GM18873 (cell line): ENCODE measurements around the gene CD300H.
A peak's percentile ranks its signal among the peaks of the same experiment; 100 is the strongest.
"Not testable (repeated sequence)": the region's sequence is repeated elsewhere in the genome, so short reads cannot be mapped to it uniquely, and the experiment has no call there.

Experiments used
- ATAC-seq: cut with Tn5 transposase; IDR thresholded peaks from one replicate; pipeline ENCODE4 v1.9.1; 2021; ENCODE audit warnings: mild to moderate bottlenecking, moderate library complexity, moderate number of reproducible peaks; ENCODE audit not compliant: unreplicated experiment, low FRiP score

Gene CD300H

DNA sequence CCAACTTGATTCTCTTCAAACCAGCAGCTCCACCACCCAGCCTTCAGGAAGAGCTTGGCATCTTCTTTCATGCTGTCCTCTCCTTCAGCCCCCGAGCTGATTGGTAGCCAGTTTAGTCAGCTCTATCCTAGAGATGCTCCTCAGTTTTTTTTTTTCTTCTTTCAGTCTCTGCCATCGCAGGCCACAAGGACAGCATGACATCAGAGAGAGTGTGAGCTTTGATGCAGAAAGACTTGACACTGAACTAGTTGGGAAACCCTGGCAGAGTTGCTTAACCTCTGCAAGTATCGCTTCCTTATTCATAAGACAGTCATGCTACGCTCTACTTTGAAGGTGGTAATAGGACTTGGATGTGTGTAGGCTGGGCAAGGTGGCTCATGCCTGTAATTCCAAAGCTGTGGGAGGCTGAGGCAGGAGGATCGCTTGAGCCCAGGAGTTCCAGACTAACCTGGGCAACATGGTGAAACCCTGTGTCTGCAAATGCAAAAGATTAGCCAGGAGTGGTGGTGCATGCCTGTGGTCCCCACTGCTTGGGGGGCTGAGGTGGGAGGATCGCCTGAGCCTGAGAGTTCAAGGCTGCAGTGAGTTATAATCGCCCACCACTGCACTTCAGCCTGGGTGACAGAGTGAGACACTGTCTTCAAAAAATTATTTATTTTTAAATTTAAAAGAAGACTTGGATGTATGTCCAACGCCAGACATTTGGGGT lies 38.7 kb downstream of the CD300H start:
- ATAC-seq = peak; percentile 68

DNA sequence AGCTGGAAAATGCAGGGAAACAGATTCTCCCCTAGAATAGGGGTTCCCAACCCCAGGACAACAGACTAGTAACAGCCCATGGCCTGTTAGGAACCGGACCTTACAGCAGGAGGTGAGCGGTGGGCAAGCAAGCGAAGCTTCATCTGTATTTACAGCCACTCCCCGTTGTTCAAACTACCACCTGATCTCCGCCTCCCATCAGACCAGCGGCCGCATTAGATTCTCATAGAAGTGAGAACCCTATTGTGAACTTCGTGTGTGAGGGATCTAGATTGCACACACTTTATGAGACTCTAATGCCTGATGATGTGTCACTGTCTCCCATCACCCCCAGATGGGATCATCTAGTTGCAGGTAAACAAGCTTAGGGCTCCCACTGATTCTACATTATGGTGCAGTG lies 39.6 kb downstream of the CD300H start:
- ATAC-seq = no peak

DNA sequence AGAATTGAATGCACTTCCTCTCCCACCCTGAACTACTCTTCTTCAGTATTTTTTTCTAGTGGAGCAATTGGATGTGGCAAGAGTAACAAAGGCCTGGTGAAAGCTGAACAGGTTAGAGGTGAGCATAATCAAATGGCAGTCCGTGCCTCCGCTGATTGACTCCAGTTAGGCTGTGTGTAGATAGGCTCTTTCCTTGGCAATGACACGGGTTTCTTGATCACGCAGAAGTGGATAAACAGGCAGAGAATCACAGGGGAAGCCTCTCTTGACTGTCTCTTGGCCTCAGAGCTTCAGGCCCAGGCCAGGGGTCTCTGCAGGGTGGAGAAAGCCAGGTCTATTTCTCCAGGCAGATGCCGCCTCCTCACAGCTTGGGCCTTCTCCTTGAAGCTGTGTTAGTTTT lies 40.2 kb downstream of the CD300H start:
- no peak for ATAC-seq

DNA sequence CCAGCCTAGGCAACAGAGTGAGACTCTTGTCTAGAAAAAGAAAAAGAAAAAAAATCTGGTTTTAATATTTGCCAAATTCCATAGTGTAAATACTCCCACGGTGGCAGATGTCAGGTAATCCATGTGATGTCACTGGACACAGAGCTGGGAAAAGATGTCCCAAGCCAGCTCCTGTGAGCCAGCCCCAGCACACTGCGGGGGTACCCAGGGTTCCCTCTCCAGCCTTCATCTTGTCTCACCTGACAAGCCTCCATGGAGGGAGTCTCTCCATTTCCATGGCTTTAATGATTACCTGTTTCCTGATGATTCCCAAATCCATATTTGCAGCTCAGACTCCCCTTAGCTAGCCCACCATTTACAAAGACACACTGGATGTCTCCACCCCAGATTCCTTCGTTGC lies 40.6 kb downstream of the CD300H start:
- no peak for ATAC-seq

DNA sequence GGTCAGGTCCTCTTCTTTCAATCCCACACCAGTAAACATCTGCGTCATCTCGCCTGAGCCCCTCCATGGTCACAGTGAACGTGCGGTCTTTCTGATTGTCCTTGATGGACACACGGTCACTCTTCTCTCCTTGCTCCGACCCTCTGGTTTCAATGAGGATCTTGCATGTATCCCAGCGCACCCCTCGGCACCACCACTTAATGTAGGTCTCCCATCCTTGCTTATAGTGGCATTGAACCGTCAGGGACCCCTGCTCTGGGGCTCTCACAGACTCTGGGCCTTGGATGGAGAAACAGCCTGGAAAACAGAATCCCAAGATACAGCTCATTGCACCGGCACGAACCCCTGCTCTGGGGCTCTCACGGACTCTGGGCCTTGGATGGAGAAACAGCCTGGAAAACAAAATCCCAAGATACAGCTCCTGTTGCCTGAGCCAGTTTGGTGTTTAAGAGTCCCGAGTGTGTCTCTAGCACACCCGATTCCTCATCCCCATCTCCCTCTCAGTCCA lies 41.5 kb downstream of the CD300H start:
- no peak for ATAC-seq

DNA sequence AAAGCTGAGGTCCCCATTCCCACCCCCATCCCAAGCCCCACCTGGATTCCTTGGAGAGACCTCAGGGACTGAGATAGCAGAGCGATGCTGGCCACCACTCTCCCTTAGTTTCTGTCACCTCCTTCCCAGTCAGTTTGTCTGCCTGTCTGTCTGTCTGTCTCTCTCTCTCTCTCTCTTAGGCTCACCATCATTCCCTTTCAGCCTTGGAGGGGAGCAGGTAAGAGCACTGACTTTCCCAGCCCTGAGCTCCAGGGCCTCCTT lies 41.9 kb downstream of the CD300H start:
- no peak for ATAC-seq

DNA sequence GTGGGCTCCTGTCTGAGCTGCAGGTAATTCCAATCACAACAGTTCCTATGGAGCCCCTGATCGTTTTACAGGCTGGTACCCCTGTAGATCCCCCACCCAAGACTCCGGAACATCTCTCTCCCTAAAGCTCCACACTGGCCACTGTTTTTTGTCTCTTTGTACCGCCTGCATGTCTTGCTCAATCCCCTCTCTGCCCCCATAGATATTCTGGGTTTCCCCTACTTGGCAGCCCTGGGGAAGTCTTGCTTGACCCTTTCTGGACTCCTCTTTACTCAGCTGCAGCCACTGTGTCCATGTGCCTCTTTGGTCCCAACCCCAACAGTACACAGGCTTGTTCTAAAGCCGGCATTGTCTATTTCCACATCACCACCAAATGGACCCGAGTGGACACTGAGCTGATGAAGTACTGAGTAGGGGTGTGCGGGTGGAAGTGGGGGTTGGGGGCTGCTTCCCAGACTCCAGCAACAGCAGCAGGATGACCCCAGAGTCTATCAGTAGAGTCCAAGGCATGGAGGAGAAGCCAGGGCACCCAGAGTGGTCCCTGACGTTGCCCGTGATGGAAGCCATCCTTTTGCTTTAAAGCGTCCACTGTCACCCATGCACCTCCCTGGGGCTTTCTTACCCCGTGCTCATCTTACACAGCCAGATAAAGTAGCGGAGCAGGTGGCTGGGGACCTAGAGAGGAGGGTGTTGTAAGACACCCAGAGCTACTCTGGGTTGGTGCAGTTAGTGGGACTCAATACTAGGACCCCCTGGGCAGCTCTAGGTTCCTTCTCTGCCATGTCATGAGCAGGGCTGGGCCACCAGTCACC lies 42.5 kb downstream of the CD300H start:
- no peak for ATAC-seq

DNA sequence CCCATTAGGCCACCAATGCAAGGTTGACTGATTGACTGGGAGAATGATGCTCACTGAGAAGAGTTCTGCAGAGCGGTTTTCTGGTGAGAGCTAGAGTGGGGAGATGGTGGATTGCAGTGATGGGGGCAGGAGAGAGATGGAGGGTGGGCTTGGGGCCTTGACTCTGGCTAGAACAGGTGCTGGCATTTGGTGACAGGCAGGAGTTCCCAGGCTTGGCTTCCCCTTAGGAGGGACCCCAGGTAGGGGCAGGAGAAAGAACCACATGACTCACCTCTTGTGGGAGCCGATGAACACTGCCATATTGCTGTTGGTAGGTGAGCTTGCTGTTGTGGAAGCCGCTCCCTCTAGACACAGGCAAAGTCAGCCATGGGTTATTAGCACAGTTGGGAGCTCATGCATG lies 44.0 kb downstream of the CD300H start:
- ATAC-seq = no peak

DNA sequence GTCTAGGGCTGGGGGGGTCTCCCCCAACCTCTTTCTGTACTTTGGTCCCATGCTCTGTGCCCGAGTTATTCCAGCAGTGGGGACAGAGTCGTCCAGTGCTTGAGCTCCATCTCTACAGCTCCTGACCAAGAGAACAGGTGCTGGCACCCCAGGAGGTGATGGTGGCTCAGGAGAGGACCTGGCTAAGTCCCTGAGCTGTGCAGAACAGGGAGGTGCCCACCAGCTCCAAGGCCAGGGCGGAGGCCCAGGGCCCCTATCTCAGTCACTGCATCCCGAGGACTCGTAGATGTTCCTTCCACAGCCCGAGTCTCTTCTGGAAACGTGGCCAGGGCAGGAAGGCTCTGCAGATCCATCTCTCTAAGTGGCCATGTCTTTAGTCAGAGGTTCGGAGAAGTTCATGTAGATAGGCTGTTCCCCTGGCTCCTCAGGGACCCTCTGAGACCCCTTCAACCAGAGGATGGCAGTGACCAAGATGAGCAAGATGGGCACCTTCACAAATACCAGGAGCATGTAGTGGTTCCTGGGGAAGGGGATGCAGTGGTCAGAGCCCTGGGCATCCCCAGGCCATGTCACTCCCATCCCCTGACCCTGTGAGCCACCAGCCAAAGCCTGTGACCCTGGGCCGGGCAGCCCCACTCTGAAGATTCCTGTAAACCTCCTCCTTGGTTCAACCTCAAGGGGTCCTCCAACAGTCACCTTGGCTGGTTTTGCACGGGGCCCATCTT lies 44.8 kb downstream of the CD300H start:
- no peak for ATAC-seq

DNA sequence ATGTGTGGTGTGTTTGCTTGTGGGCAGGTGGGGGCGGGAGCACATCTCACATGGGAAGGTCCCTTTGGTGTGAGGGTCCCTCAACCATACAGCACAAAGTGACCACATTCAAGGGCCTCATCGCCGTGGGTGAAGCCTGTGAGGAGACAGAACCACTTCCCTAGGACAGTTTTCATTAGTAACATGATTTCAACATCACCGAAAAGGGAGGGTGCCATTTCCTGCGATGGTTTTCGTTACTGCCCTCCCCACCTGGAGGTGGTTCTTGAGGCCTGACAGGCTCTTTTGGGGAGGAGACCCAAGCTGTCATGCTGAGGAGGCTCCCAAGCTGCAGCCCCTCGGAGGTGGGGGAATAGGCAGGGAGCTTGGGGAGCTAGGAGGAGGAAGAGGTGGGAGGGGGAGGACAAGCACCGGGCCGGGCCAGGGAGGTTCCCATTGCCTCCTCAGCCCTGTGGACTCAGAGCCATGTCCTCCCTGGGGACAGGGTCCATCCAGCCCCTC lies 45.6 kb downstream of the CD300H start:
- ATAC-seq = no peak

DNA sequence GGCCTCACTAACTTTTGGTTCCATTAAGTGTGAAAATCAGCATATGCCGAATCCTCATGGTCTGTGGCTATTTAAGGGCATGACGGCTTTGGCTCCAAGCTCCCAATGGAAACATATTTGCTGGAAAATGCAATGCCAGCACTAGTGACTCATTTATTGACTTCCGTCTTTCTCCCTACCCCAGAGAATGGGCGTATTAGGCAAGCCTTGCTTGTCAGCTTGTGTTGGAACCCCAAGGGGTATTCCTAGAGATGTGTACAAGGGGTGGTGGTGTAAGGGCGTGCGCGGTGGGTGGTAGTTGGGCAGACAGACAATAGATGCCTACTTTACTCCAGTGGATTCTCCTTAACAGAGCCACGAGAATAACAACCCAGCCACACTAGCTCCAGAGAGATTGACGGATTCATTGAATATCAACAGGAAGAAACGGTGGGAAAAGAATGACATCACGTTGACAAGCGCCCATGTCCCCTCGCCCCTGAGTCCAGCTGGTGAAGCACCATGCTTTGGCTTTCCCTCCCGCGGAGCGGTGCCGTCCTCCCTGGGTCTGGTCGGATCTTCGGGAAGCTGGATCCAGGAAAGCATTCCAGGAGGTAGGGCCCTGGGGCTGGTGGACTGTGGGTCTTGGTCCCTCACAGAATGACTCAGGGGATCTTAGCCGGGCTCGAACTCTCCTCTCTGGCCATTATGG lies 46.4 kb downstream of the CD300H start:
- no peak for ATAC-seq

DNA sequence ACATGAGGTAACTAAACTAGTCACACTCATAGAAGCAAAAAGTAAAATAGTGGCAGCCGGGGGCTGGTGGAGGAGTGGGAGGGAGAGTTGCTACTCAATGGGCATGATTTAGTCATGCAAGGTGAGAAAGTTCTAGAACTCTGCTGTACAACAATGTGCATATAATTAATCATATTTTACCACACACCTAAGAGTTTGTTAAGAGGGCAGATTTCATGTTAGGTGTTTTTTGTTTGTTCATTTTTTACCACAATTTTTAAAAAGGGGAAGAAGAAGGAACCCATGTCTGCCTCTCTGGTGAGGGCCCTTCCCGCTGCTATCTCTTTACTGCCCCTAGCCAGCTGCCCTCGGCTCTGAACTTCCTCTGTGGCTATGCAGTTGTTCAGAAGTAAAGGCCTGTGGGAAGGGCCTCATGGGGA lies 47.3 kb downstream of the CD300H start:
- no peak for ATAC-seq

DNA sequence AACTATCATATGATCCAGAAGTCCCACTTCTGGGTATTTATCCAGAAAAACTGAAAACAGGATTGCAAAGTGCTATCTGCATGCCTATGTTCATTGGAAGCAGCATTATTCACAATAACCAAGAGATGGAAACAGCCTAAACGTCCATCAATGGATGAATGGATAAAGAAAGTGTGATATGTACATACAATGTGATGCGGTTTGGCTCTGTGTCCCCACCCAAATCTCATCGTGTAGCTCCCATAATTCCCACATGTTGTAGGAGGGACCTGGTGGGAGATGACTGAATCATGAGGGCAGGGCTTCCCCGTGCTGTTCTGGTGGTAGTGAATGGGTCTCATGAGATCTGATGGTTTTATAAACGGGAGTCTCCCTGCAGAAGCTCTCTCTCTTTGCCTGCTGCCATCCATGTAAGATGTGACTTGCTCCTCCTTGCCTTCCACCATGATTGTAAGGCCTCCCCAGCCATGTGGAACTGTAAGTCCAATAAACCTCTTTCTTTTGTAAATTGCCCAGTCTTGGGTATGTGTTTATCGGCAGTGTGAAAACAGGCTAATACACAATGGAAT lies 48.8 kb downstream of the CD300H start:
- ATAC-seq = not testable (repeated sequence)

DNA sequence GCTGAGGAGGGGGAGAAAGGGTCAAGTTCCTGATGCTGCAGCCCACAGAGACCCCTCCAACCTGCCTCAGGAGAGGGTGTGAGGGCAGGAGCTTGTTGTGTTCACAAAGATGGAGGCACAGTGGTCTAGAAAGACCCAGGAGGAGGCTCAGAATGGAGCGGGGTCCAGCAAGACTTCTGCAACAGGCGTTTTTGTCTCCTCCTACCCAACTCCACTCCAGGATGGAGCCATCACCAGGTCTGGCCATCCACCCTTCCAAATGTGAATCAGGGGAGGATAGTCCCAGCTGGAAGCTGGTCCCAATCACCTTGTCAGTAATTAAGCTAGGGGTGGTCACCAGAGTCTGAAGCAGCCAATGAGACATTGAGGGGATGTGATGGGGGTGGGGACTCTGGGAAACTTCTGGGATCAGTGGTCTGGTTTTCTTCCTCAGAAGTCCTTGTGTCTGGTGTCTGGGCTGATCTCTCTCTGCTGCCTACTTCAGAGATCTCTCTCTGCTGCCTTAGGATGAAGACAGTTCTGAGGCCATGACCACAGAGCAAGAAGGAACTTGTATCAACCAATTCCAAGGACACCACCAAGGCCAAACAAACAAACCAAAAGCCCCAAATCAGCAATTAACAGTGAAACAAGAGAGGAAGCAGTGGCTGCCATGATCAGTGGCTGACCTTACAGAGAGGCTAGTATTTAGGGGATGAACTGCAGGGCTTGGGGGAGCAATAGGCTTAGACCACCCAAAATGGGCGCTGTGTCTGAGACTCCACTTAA lies 50.6 kb downstream of the CD300H start:
- ATAC-seq = no peak

DNA sequence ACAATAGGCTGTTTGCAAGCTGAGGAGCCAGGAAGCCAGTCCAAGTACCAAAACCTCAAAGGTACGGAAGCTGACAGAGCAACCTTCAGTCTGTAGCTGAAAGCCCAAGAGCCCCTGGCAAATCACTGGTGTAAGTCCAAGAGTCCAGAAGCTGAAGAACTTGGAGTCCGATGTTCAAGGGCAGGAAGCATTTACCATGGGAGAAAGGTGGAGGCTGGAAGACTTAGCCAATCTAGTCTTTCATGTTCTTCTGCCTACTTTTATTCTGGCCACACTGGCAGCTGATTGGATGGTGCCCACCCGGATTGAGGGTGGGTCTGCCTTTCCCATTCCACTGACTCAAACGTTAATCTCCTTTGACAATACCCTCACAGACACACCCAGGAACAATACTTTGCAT lies 51.4 kb downstream of the CD300H start:
- no peak for ATAC-seq

DNA sequence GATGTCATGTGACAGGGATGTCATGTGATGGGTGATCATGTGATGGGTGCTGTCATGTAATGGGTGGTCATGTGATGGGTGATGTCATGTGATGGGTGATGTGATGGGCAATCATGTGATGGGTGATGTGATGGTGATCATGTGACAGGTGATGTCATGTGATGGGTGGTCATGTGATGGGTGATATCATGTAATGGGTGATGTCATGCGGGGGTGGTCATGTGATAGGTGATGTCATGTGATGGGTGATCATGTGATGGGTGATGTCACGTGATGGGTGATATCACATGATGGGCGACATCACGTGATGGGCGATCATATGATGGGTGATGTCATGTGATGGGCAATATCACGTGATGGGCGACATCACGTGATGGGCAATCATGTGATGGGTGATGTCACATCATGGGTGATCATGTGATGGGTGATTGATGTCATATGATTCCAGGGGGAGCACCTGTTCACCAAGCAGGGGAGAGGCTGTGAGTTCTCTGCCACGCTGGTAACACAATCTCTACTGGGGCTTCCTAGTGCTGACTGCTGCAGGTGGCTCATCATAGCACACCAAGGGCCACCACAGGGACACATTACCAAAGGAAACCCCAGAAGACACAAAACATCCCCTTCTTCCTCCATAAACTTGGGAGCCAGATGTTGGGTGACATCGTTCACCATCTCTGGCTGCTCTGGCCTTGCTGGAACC lies 52.5 kb downstream of the CD300H start:
- ATAC-seq = no peak

DNA sequence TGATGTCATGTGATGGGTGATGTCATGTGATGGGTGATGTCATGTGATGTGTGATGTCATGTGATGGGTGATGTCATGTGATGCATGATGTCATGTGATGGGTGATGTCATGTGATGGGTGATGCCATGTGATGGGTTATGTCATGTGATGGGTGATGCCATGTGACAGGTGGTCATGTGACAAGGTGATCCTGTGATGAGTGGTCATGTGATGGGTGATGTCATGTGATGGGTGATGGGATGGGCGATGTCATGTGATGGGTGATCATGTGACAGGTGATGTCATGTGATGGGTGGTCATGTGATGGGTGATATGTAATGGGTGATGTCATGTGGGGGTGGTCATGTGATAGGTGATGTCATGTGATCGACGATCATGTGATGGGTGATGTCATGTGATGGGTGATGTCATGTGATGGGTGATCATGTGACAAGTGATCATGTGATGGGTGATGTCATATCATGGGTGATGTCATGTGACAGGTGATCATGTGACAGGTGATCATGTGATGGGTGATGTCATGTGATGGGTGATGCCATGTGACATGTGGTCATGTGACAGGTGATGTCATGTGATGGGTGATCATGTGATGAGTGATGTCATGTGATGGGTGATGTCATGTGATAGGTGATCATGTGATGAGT lies 53.2 kb downstream of the CD300H start:
- no peak for ATAC-seq

DNA sequence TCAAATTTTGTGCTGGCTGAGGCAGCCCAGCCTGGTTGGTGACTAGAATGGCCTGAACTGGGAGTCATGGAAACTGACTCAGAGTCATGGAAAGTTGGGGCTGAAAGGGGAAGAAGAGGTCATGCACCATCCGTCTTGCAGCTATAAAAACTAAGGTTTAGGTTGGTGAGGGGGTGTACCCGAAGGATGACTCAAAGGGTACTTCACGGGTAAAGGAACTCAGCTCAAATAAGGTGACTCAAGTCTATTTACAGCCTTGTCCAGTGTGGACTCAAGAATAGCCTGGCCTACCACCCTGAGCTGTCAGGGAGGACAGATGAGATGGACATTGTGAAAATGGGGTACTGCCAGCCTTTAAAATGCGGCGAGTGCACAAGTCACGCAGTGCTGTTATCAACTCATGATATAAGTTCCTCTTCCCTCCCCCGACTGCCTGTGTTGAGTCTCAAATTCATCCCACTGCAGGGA lies 54.7 kb downstream of the CD300H start:
- ATAC-seq = no peak
